Measurements from ENCODE around the gene PDP2. TPM values are rescaled to one million over a fixed set of nuclear protein-coding genes. Genes with fewer than 3 reads are reported as not detected.
"Not testable (repeated sequence)": the region's sequence is repeated elsewhere in the genome, so short reads cannot be mapped to it uniquely, and the experiment has no call there.

Gene PDP2
- total and polyA plus RNA-seq, 3 experiments from 2014 or later, result 4.5 to 25.4 (median 20.0) TPM

DNA sequence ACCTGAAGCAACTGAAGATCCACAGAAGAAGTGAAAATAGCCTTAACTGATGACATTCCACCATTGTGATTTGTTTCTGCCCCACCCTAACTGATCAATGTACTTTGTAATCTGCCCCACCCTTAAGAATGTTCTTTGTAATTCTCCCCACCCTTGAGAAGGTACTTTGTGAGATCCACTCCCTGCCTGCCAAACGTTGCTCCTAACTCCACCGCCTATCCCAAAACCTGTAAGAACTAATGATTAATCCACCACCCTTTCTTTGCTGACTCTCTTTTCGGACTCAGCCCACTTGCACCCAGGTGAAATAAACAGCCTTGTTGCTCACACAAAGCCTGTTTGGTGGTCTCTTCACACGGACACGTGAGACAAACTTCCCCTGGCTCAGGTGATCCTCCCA, 16.4 kb downstream of the PDP2 start:
- H3K4me1 ChIP-seq (ENCODE audit: insufficient read depth, low read length); H3K36me3 Mint-ChIP-seq; H3K36me3 ChIP-seq (ENCODE audit: insufficient read depth, low read length); H3K4me1 Mint-ChIP-seq; H3K27me3 Mint-ChIP-seq; H3K4me3 ChIP-seq (ENCODE audit: low read length); H3K27me3 ChIP-seq (ENCODE audit: insufficient read depth, low read length, poor library complexity, severe bottlenecking); H3K9me3 Mint-ChIP-seq; H3K4me3 Mint-ChIP-seq; H3K27ac ChIP-seq (ENCODE audit: low read depth, low read length); H3K9me3 ChIP-seq (ENCODE audit: low read length); DNase-seq; POLR2A ChIA-PET: not testable (repeated sequence)
- CTCF ChIA-PET, result interaction anchor here (2.1 kb wide), 1 partner anchor 22 kb away, joined by 6 read pairs; no protein-coding TSS in a partner anchor
- peak overlapping the region in 2 of 8 donors; percentile 23 to 44 for H3K27ac Mint-ChIP-seq

- ChIA-PET POLR2A (no interaction called here), CTCF (interaction anchor here (1.1 kb wide), 1 partner anchor 56 kb away, joined by 3 read pairs; no protein-coding TSS in a partner anchor)
- no peak overlapping the region for H3K27ac ChIP-seq (ENCODE audit: low read depth, low read length)
- H3K27ac Mint-ChIP-seq, result peak overlapping the region in 2 of 8 donors; percentile 62 to 88
- no peaks in the 10 kb centered on the region for H3K9me3 Mint-ChIP-seq
- no peaks in the 10 kb centered on the region for H3K9me3 ChIP-seq (ENCODE audit: low read length)
- H3K4me3 ChIP-seq (ENCODE audit: low read length), result no peak overlapping the region
- H3K27me3 Mint-ChIP-seq, result no peaks in the 10 kb centered on the region
- H3K36me3 ChIP-seq (ENCODE audit: insufficient read depth, low read length), result no peaks in the 10 kb centered on the region
- no peak overlapping the region for H3K4me3 Mint-ChIP-seq
- H3K4me1 Mint-ChIP-seq, result peaks cover under 1 to 5% (median 1%) of the 10 kb centered on the region in 3 donors
- no peak for DNase-seq
- H3K27me3 ChIP-seq (ENCODE audit: insufficient read depth, low read length, poor library complexity, severe bottlenecking), result no peaks in the 10 kb centered on the region
- peaks cover 0 to 2% (median 0%) of the 10 kb centered on the region in 3 donors for H3K36me3 Mint-ChIP-seq
- no peaks in the 10 kb centered on the region for H3K4me1 ChIP-seq (ENCODE audit: insufficient read depth, low read length)
These were observed 17.9 kb downstream of the PDP2 start for GRCh38 chr16:66898207-66898606.

GRCh38 chr16:66898933-66899309, 18.6 kb downstream of the PDP2 start:
- peak overlapping the region in 1 of 8 donors; percentile 88 for H3K27ac Mint-ChIP-seq
- peaks cover 0 to 2% (median 0%) of the 10 kb centered on the region in 3 donors for H3K36me3 Mint-ChIP-seq
- peaks cover 0 to 4% (median 0%) of the 10 kb centered on the region in 3 donors for H3K4me1 Mint-ChIP-seq
- Histone ChIP-seq H3K36me3 (ENCODE audit: insufficient read depth, low read length) (no peaks in the 10 kb centered on the region), H3K9me3 (ENCODE audit: low read length) (no peaks in the 10 kb centered on the region), H3K27me3 (ENCODE audit: insufficient read depth, low read length, poor library complexity, severe bottlenecking) (no peaks in the 10 kb centered on the region), H3K27ac (ENCODE audit: low read depth, low read length) (peak overlapping the region; percentile 87), H3K4me3 (ENCODE audit: low read length) (no peak overlapping the region), H3K4me1 (ENCODE audit: insufficient read depth, low read length) (no peaks in the 10 kb centered on the region)
- POLR2A ChIA-PET, result no interaction called here
- no peaks in the 10 kb centered on the region for H3K27me3 Mint-ChIP-seq
- H3K9me3 Mint-ChIP-seq, result no peaks in the 10 kb centered on the region
- no peak overlapping the region for H3K4me3 Mint-ChIP-seq
- CTCF ChIA-PET, result no interaction called here
- no peak for DNase-seq

- peak overlapping the region in 1 of 8 donors; percentile 63 for H3K27ac Mint-ChIP-seq
- Histone ChIP-seq H3K27ac (ENCODE audit: low read depth, low read length) (peak overlapping the region; percentile 87), H3K4me3 (ENCODE audit: low read length) (no peak overlapping the region), H3K9me3 (ENCODE audit: low read length) (no peaks in the 10 kb centered on the region), H3K27me3 (ENCODE audit: insufficient read depth, low read length, poor library complexity, severe bottlenecking) (no peaks in the 10 kb centered on the region), H3K4me1 (ENCODE audit: insufficient read depth, low read length) (no peaks in the 10 kb centered on the region), H3K36me3 (ENCODE audit: insufficient read depth, low read length) (no peaks in the 10 kb centered on the region)
- H3K4me3 Mint-ChIP-seq, result no peak overlapping the region
- ChIA-PET CTCF (no interaction called here), POLR2A (no interaction called here)
- H3K9me3 Mint-ChIP-seq, result no peaks in the 10 kb centered on the region
- no peaks in the 10 kb centered on the region for H3K27me3 Mint-ChIP-seq
- peaks cover 0 to 2% (median 0%) of the 10 kb centered on the region in 3 donors for H3K36me3 Mint-ChIP-seq
- peaks cover 0 to 4% (median 0%) of the 10 kb centered on the region in 3 donors for H3K4me1 Mint-ChIP-seq
- no peak for DNase-seq
These were observed 19.1 kb downstream of the PDP2 start for GRCh38 chr16:66899310-66899944.

- ChIA-PET CTCF (no interaction called here), POLR2A (no interaction called here)
- H3K27ac ChIP-seq (ENCODE audit: low read depth, low read length), result peak overlapping the region; percentile 87
- no peaks in the 10 kb centered on the region for H3K27me3 Mint-ChIP-seq
- H3K4me1 Mint-ChIP-seq, result peaks cover 0 to 2% (median 0%) of the 10 kb centered on the region in 3 donors
- H3K9me3 Mint-ChIP-seq, result no peaks in the 10 kb centered on the region
- H3K4me3 ChIP-seq (ENCODE audit: low read length), result no peak overlapping the region
- no peaks in the 10 kb centered on the region for H3K27me3 ChIP-seq (ENCODE audit: insufficient read depth, low read length, poor library complexity, severe bottlenecking)
- H3K36me3 Mint-ChIP-seq, result peaks cover 0 to 2% (median 0%) of the 10 kb centered on the region in 3 donors
- H3K4me3 Mint-ChIP-seq, result peak overlapping the region in 1 of 7 donors; percentile 27
- no peaks in the 10 kb centered on the region for H3K9me3 ChIP-seq (ENCODE audit: low read length)
- no peaks in the 10 kb centered on the region for H3K4me1 ChIP-seq (ENCODE audit: insufficient read depth, low read length)
- no peak for DNase-seq
- H3K36me3 ChIP-seq (ENCODE audit: insufficient read depth, low read length), result no peaks in the 10 kb centered on the region
- H3K27ac Mint-ChIP-seq, result peak overlapping the region in 1 of 8 donors; percentile 63
These were observed 19.8 kb downstream of the PDP2 start for GRCh38 chr16:66899945-66900710.

- POLR2A ChIA-PET, result no interaction called here
- peaks cover under 1 to 2% (median 2%) of the 10 kb centered on the region in 3 donors for H3K4me1 Mint-ChIP-seq
- Histone ChIP-seq H3K9me3 (ENCODE audit: low read length) (no peaks in the 10 kb centered on the region), H3K4me3 (ENCODE audit: low read length) (no peak overlapping the region), H3K27ac (ENCODE audit: low read depth, low read length) (peak overlapping the region; percentile 87), H3K4me1 (ENCODE audit: insufficient read depth, low read length) (peaks cover 5% of the 10 kb centered on the region), H3K36me3 (ENCODE audit: insufficient read depth, low read length) (no peaks in the 10 kb centered on the region), H3K27me3 (ENCODE audit: insufficient read depth, low read length, poor library complexity, severe bottlenecking) (no peaks in the 10 kb centered on the region)
- DNase-seq, result peak in 1 of 5 donors; percentile 2
- H3K9me3 Mint-ChIP-seq, result no peaks in the 10 kb centered on the region
- no peak overlapping the region for H3K27ac Mint-ChIP-seq
- H3K36me3 Mint-ChIP-seq, result peaks cover 0 to 2% (median 0%) of the 10 kb centered on the region in 3 donors
- CTCF ChIA-PET, result no interaction called here
- H3K27me3 Mint-ChIP-seq, result no peaks in the 10 kb centered on the region
- H3K4me3 Mint-ChIP-seq, result no peak overlapping the region
These were observed 20.6 kb downstream of the PDP2 start for GRCh38 chr16:66900721-66901441.

DNA sequence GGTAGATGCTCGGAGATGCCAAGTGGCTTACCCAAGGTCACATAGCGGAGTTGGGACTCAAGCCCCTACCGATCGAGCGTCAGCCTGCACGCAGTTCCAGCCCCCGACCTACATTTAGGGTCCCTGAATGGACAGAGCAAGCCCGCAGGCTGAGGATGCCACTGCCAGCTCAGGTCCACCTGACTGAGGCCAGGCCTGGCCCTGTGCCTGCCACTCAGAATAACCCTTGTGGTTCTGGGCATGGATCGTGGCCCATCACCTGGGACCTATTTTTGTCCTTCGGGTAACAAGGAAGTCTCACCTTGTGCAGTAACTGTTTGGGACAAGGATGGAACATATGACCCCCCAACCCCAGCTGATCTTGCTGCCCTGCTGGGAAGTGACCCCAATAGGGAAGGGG, 21.3 kb downstream of the PDP2 start:
- Histone ChIP-seq H3K9me3 (ENCODE audit: low read length) (no peaks in the 10 kb centered on the region), H3K36me3 (ENCODE audit: insufficient read depth, low read length) (no peaks in the 10 kb centered on the region), H3K4me1 (ENCODE audit: insufficient read depth, low read length) (peaks cover 7% of the 10 kb centered on the region), H3K27me3 (ENCODE audit: insufficient read depth, low read length, poor library complexity, severe bottlenecking) (no peaks in the 10 kb centered on the region), H3K27ac (ENCODE audit: low read depth, low read length) (no peak overlapping the region), H3K4me3 (ENCODE audit: low read length) (no peak overlapping the region)
- Mint-ChIP-seq H3K27ac (no peak overlapping the region), H3K4me3 (no peak overlapping the region), H3K36me3 (peaks cover 0 to 2% (median 0%) of the 10 kb centered on the region in 3 donors), H3K4me1 (peaks cover 2 to 9% (median 9%) of the 10 kb centered on the region in 3 donors), H3K9me3 (no peaks in the 10 kb centered on the region), H3K27me3 (no peaks in the 10 kb centered on the region)
- POLR2A ChIA-PET, result no interaction called here
- DNase-seq, result peak in 1 of 5 donors; percentile 8
- CTCF ChIA-PET, result interaction anchor here (1.0 kb wide), 1 partner anchor 27 kb away, joined by 3 read pairs; no protein-coding TSS in a partner anchor

All from CD8-positive, alpha-beta memory T cell (primary cell).